ENCODE data around the gene MAMDC4.

Gene MAMDC4

GRCh38 chr9:136888454-136888853 is 36.3 kb downstream of the MAMDC4 start:
- CTCF ChIA-PET, result no interaction called here
- no peak for DNase-seq (ENCODE audit: extremely low spot score)

GRCh38 chr9:136889858-136890257 is 37.7 kb downstream of the MAMDC4 start:
- DNase-seq (ENCODE audit: extremely low spot score), result no peak
- ChIA-PET CTCF (no interaction called here), POLR2A (no interaction called here)
- TF ChIP-seq FOXK2 (IDR thresholded peaks at IDR 0.05) (no peak), ELF4 (IDR thresholded peaks at IDR 0.05) (no peak), L3MBTL2 (conservative IDR thresholded peaks at IDR 0.05) (no peak), TARDBP (IDR thresholded peaks at IDR 0.05) (no peak), BHLHE40 (IDR thresholded peaks at IDR 0.05; ENCODE audit: borderline replicate concordance) (no peak), FOXM1 (IDR thresholded peaks at IDR 0.05; ENCODE audit: borderline replicate concordance) (no peak), ZNF384 (IDR thresholded peaks at IDR 0.05) (no peak), NFRKB (IDR thresholded peaks at IDR 0.05) (no peak), LEF1 (IDR thresholded peaks at IDR 0.05; ENCODE audit: borderline replicate concordance) (no peak)

More at GRCh38 chr9:136888454-136888853, 36.3 kb downstream of the MAMDC4 start:
- POLR2A ChIA-PET, result no interaction called here
- TF ChIP-seq FOXK2 (IDR thresholded peaks at IDR 0.05) (no peak), NFRKB (IDR thresholded peaks at IDR 0.05) (no peak), FOXM1 (IDR thresholded peaks at IDR 0.05; ENCODE audit: borderline replicate concordance) (no peak), SP1 (IDR thresholded peaks at IDR 0.05) (no peak), BHLHE40 (IDR thresholded peaks at IDR 0.05; ENCODE audit: borderline replicate concordance) (no peak), ARNT (IDR thresholded peaks at IDR 0.05) (no peak), ELF4 (IDR thresholded peaks at IDR 0.05) (no peak), HDGF (IDR thresholded peaks at IDR 0.05; ENCODE audit: borderline replicate concordance) (no peak), TARDBP (IDR thresholded peaks at IDR 0.05) (no peak), PKNOX1 (IDR thresholded peaks at IDR 0.05) (no peak), SUZ12 (IDR thresholded peaks at IDR 0.05) (no peak)

GRCh38 chr9:136890661-136891060 is 38.5 kb downstream of the MAMDC4 start:
- ChIA-PET POLR2A (no interaction called here), CTCF (no interaction called here)
- TF ChIP-seq ELF4 (IDR thresholded peaks at IDR 0.05) (no peak), SP1 (IDR thresholded peaks at IDR 0.05) (no peak), LEF1 (IDR thresholded peaks at IDR 0.05; ENCODE audit: borderline replicate concordance) (no peak), FOXK2 (IDR thresholded peaks at IDR 0.05) (no peak), PKNOX1 (IDR thresholded peaks at IDR 0.05) (no peak), ARNT (IDR thresholded peaks at IDR 0.05) (no peak), HDGF (IDR thresholded peaks at IDR 0.05; ENCODE audit: borderline replicate concordance) (no peak)
- DNase-seq (ENCODE audit: extremely low spot score), result no peak

- CTCF ChIA-PET, result no interaction called here
- TF ChIP-seq PKNOX1 (IDR thresholded peaks at IDR 0.05), result no peak
- no peak for TF ChIP-seq BHLHE40 (IDR thresholded peaks at IDR 0.05; ENCODE audit: borderline replicate concordance)
- no peak for TF ChIP-seq CTBP1 (IDR thresholded peaks at IDR 0.05; ENCODE audit: borderline replicate concordance)
- POLR2A ChIA-PET, result interaction anchor here (0.6 kb wide), 1 partner anchor 10 kb away, joined by 3 read pairs; the partner anchor contains the start of gene TRAF2
- DNase-seq (ENCODE audit: extremely low spot score), result no peak
Observed at GRCh38 chr9:136896027-136896426, 43.9 kb downstream of the MAMDC4 start.

- CTCF ChIA-PET, result interaction anchor here (1.4 kb wide), 1 partner anchor 56 kb away, joined by 4 read pairs; the partner anchor contains the start of gene AJM1
- TF ChIP-seq ZNF384 (IDR thresholded peaks at IDR 0.05), result no peak
- TF ChIP-seq FOXK2 (IDR thresholded peaks at IDR 0.05), result no peak
- TF ChIP-seq SUZ12 (IDR thresholded peaks at IDR 0.05), result no peak
- TF ChIP-seq BHLHE40 (IDR thresholded peaks at IDR 0.05; ENCODE audit: borderline replicate concordance), result no peak
- TF ChIP-seq FOXA1 (IDR thresholded peaks at IDR 0.05), result no peak
- TF ChIP-seq L3MBTL2 (conservative IDR thresholded peaks at IDR 0.05), result no peak
- TF ChIP-seq TARDBP (IDR thresholded peaks at IDR 0.05), result no peak
- no peak for TF ChIP-seq PKNOX1 (IDR thresholded peaks at IDR 0.05)
- no peak for DNase-seq (ENCODE audit: extremely low spot score)
- POLR2A ChIA-PET, result interaction anchor here (0.9 kb wide), 1 partner anchor 32 kb away, joined by 3 read pairs; the partner anchor contains the start of gene EDF1
Observed at GRCh38 chr9:136898483-136899100, 46.4 kb downstream of the MAMDC4 start.

GRCh38 chr9:136899196-136899595 is 47.0 kb downstream of the MAMDC4 start:
- no peak for DNase-seq (ENCODE audit: extremely low spot score)
- CTCF ChIA-PET, result interaction anchor here (1.4 kb wide), 1 partner anchor 57 kb away, joined by 4 read pairs; the partner anchor contains the start of gene AJM1
- no peak for TF ChIP-seq LEF1 (IDR thresholded peaks at IDR 0.05; ENCODE audit: borderline replicate concordance)
- no peak for TF ChIP-seq L3MBTL2 (conservative IDR thresholded peaks at IDR 0.05)
- TF ChIP-seq NFRKB (IDR thresholded peaks at IDR 0.05), result no peak
- no peak for TF ChIP-seq SP1 (IDR thresholded peaks at IDR 0.05)
- TF ChIP-seq SUZ12 (IDR thresholded peaks at IDR 0.05), result no peak
- TF ChIP-seq ARNT (IDR thresholded peaks at IDR 0.05), result no peak
- no peak for TF ChIP-seq FOXM1 (IDR thresholded peaks at IDR 0.05; ENCODE audit: borderline replicate concordance)
- no peak for TF ChIP-seq TARDBP (IDR thresholded peaks at IDR 0.05)
- no peak for TF ChIP-seq FOXA1 (IDR thresholded peaks at IDR 0.05)
- no peak for TF ChIP-seq ELF4 (IDR thresholded peaks at IDR 0.05)
- TF ChIP-seq PKNOX1 (IDR thresholded peaks at IDR 0.05), result no peak
- no peak for TF ChIP-seq FOXK2 (IDR thresholded peaks at IDR 0.05)
- no peak for TF ChIP-seq CTBP1 (IDR thresholded peaks at IDR 0.05; ENCODE audit: borderline replicate concordance)
- TF ChIP-seq HDGF (IDR thresholded peaks at IDR 0.05; ENCODE audit: borderline replicate concordance), result no peak
- no peak for TF ChIP-seq ZNF384 (IDR thresholded peaks at IDR 0.05)
- no peak for TF ChIP-seq BHLHE40 (IDR thresholded peaks at IDR 0.05; ENCODE audit: borderline replicate concordance)
- POLR2A ChIA-PET, result interaction anchor here (0.9 kb wide), 1 partner anchor 33 kb away, joined by 3 read pairs; the partner anchor contains the start of gene EDF1
